Tibial artery (tissue), 4 donors: Measurements from ENCODE around the gene MIB2.
"Not testable (repeated sequence)": the region's sequence is repeated elsewhere in the genome, so short reads cannot be mapped to it uniquely, and the experiment has no call there.

Experiments used
- DNase-seq, 2 donors: peaks; one replicate each; pipeline ENCODE4 v3.0.0-alpha.2; 2019
- H3K27ac ChIP-seq, 2 donors: fragments of 200-600 bp; sonication (generic) in 1 of 2; 1 replicate in 1 of 2; 2 replicates in 1 of 2; pipeline ENCODE4 v1.5.1; 2018 to 2019; ENCODE audit warnings: mild to moderate bottlenecking in 1 of 2
- H3K27me3 ChIP-seq, 2 donors: fragments of 200-600 bp; sonication (generic) in 1 of 2; one replicate each; pipeline versions ENCODE4 v1.5.1 to v1.6.0; 2016 to 2019
- H3K36me3 ChIP-seq, 3 donors: fragments of 200-600 bp; sonication (generic) in 2 of 3; one replicate each; pipeline ENCODE4 v1.5.1; 2016 to 2019; ENCODE audit warnings: mild to moderate bottlenecking in 2 of 3
- H3K4me1 ChIP-seq, 4 donors: fragments of 200-600 bp; sonication (generic) in 2 of 4; 1 replicate in 3 of 4; 2 replicates in 1 of 4; pipeline ENCODE4 v1.5.1; 2016 to 2019
- H3K4me3 ChIP-seq, 2 donors: fragments of 200-600 bp; sonication (generic) in 1 of 2; 1 replicate in 1 of 2; 2 replicates in 1 of 2; pipeline ENCODE4 v1.5.1; 2018 to 2019; ENCODE audit warnings: mild to moderate bottlenecking in 2 of 2
- H3K9me3 ChIP-seq, 3 donors: fragments of 200-600 bp; sonication (generic) in 1 of 3; one replicate each; pipeline ENCODE4 v1.5.1; 2016 to 2019
- intact Hi-C: fragments of 100-400 bp; cut with DNase I; formaldehyde crosslinking; loops from one replicate; pipeline ENCODE4 v1.15.0; 2023; ENCODE audit warnings: low total_unique reads
- TF ChIP-seq, protein P1 (sequence below), 2 experiments: fragments of 200-600 bp in 1 of 2; fragments of 450-650 bp in 1 of 2; IDR thresholded peaks; one replicate each; pipeline ENCODE4 v1.5.1; 2017 to 2019; ENCODE audit warnings: antibody characterized with exemption in 2 of 2, mild to moderate bottlenecking in 1 of 2, moderate library complexity in 1 of 2

The MIB2 gene

DNA sequence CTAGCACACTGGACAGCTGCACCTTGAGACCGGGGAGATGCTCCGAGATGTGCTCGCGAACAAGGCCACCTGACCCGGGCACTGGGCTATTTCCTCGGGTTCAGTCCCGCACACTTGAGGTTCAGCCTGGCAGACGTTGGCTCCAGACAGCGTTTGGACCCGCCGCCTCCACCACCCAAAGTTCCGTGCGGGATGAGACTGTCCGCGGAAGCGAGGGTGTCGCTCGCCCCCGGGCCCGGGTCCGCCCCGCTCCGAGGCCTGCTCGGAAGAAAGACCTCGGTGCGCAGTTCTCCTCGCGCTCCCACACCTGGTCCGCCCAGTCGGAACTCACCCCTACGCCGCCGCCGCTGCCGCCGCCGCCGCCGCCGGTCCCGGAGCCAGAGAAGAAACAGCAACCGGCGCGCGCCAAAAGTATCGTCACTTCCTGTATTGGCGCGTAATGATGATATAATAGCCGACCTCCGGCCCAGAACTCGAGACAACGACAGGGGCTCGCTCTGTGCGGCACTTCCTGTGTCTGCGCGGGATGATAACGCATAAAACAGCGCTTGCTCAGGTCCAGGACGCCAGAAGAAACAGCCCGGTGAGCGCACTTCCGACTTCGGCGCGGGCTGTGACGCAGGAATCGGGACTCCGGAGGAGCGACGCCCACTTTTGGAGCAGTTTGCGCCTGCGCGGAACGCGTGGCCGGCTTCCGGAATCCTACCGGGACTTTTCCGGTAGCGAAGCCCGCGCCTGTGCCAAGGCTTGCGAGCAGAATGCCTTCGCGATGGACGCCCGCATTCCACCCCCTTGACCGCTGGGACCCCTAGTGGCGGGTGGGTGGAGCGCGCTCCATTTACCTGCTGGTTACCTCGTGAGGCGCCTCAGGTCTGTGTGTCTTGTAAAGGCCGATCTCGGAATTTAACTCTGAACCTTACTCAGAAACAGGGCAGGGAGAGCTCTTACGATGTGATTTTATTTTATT, 43.6 kb downstream of the MIB2 start, which contains the start of gene CDK11B:
Gene CDK11B (minus strand): TSS at position 422 of the 967 bp plus-strand sequence. CDS start 1,519 bp downstream, outside the sequence.
- Histone ChIP-seq H3K4me3 (peak within 1 kb of the TSS; percentile 61 to 62), H3K27ac (peak within 1 kb of the TSS; percentile 88 to 89), H3K36me3 (peaks cover 29 to 43% (median 32%) of the 10 kb centered on the region in 3 donors), H3K4me1 (peaks cover 0 to 20% (median 8%) of the 10 kb centered on the region in 4 donors)
- peak; percentile 86 to 97 for DNase-seq
- H3K9me3 ChIP-seq, H3K27me3 ChIP-seq: not testable (repeated sequence)
- intact Hi-C loops = loop anchor here (5.0 kb wide), 1 partner anchor 63 kb away; the partner anchor contains the start of gene CDK11A

- H3K9me3 ChIP-seq, DNase-seq, H3K4me1 ChIP-seq, H3K27me3 ChIP-seq, H3K4me3 ChIP-seq, intact Hi-C loops, H3K27ac ChIP-seq: not testable (repeated sequence)
- peaks cover 19 to 45% (median 22%) of the 10 kb centered on the region in 3 donors for H3K36me3 ChIP-seq
Observed at GRCh38 chr1:1662392-1662791, 47.1 kb downstream of the MIB2 start.

GRCh38 chr1:1662830-1663560, 47.7 kb downstream of the MIB2 start:
- H3K9me3 ChIP-seq, intact Hi-C loops, H3K27me3 ChIP-seq, H3K4me3 ChIP-seq, H3K27ac ChIP-seq, H3K4me1 ChIP-seq: not testable (repeated sequence)
- peaks cover 19 to 51% (median 24%) of the 10 kb centered on the region in 3 donors for H3K36me3 ChIP-seq
- DNase-seq = peak; percentile 25 to 26

DNA sequence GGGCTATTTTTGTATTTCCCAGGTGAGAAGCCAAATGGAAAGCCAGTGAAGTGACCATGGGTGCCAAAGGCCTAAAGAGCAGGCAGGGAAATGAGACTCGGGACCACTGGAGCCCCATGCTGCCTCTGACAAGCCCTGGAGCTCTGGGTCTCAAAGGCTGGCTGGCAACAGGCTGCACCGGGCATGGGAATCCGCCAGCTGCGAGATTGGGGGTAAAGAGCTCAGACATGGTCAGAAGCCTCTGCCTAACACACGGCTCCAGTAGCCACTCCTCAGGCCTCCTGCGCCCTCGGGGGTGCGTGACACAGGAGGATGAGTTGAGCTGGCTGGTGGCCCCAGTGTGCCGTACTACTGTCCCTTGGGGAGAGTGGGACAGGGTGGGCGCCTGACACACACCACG, 49.0 kb downstream of the MIB2 start:
- intact Hi-C loops, H3K4me3 ChIP-seq, DNase-seq, H3K4me1 ChIP-seq, H3K9me3 ChIP-seq, H3K27ac ChIP-seq, H3K27me3 ChIP-seq: not testable (repeated sequence)
- H3K36me3 ChIP-seq = peaks cover 27 to 63% (median 29%) of the 10 kb centered on the region in 3 donors

DNA sequence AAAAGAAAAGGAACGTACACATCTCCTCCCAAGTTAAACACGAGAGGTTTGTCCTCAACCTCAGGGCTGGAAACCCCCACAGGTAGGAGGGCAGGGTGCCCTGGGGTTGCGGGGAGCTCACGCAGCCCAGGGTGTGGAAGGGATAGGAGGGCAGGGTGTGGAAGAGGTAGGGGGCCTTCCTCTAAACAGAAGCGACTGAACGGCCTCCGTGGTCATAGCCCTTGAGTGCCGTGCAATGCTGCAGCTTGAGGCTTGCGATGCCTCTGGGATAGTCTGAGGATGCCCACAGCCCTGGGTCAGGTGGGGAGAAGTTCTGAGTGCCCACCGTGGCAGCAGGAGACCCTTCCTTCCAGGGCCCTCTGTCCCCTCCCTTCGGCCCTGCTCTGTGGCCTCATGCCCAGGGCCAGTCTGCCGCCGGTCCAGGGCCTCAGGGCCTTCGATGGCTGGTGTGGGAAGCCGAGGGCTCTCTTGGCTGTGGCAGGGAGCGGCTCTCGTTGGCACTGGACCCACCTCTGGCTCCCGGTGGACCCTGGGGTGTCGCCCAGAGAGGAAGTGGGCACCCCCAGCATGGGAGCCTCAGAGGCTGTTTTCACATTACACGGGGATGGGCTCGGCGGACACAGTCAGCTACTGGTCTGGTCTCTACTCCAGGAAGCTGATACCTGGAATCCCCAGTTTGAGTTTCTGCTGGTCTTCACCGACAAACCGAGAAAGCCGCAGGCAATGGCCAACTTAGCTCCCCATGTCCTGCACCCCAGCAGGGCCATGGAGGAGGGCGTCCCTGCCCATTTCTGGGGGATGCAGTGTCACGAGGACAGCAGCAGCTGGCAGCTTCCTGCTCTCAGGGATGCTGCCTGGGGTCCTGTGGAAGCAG, 49.9 kb downstream of the MIB2 start:
- TF ChIP-seq, protein P1, sequence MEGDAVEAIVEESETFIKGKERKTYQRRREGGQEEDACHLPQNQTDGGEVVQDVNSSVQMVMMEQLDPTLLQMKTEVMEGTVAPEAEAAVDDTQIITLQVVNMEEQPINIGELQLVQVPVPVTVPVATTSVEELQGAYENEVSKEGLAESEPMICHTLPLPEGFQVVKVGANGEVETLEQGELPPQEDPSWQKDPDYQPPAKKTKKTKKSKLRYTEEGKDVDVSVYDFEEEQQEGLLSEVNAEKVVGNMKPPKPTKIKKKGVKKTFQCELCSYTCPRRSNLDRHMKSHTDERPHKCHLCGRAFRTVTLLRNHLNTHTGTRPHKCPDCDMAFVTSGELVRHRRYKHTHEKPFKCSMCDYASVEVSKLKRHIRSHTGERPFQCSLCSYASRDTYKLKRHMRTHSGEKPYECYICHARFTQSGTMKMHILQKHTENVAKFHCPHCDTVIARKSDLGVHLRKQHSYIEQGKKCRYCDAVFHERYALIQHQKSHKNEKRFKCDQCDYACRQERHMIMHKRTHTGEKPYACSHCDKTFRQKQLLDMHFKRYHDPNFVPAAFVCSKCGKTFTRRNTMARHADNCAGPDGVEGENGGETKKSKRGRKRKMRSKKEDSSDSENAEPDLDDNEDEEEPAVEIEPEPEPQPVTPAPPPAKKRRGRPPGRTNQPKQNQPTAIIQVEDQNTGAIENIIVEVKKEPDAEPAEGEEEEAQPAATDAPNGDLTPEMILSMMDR (IDR thresholded peaks at IDR 0.05) = no peak
- peak in 1 of 2 donors; percentile 63 for DNase-seq
- Histone ChIP-seq H3K27me3 (no peaks in the 10 kb centered on the region), H3K9me3 (no peaks in the 10 kb centered on the region), H3K27ac (no peak overlapping the region), H3K36me3 (peaks cover 33 to 72% (median 38%) of the 10 kb centered on the region in 3 donors), H3K4me1 (no peaks in the 10 kb centered on the region), H3K4me3 (no peak overlapping the region)
- intact Hi-C loops = no loop called here

DNA sequence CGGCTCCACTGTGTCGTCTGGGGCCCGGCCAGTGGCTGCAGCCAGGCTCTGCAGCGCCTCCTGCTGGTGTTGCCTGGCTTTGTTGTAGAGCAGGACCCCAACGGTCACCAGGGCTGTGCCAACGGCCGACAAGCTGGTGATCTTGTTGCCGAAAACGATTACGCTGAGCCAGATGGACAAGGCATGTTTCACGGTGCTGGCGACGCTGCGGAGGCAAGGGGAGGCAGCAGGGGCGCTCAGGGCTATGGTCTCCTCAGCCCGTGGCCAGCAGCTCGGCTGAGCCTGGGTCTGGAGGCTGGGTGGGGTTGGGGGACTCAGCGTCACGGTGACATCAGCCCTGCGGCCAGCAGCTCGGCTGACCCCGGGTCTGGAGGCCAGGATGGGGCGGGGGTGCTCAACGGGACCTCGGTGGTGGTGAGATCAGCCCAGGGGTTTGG, 50.5 kb downstream of the MIB2 start:
- TF ChIP-seq, protein P1 (IDR thresholded peaks at IDR 0.05) = no peak
- no peak overlapping the region for H3K27ac ChIP-seq
- H3K4me3 ChIP-seq = no peak overlapping the region
- H3K36me3 ChIP-seq = peaks cover 36 to 79% (median 42%) of the 10 kb centered on the region in 3 donors
- H3K27me3 ChIP-seq = no peaks in the 10 kb centered on the region
- peak in 1 of 2 donors; percentile 54 for DNase-seq
- intact Hi-C loops = no loop called here
- no peaks in the 10 kb centered on the region for H3K4me1 ChIP-seq
- no peaks in the 10 kb centered on the region for H3K9me3 ChIP-seq

DNA sequence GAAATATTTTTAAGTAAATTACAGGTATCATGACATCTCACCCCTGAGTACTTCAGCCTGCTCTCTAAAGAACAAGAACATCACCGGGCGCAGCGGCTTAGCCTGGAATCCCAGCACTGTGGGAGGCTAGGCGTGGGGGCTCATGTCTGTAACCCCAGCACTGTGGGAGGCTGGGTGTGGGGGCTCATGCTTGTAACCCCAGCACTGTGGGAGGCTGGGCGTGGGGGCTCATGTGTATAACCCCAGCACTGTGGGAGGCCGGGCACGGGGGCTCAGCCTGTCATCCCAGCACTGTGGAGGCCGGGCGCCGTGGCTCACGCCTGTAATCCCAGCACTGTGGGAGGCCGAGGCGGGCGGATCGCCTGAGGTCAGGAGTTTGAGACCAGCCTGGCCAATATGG, 51.2 kb downstream of the MIB2 start:
- DNase-seq = peak in 1 of 2 donors; percentile 47
- H3K36me3 ChIP-seq = peaks cover 42 to 86% (median 49%) of the 10 kb centered on the region in 3 donors
- no peaks in the 10 kb centered on the region for H3K27me3 ChIP-seq
- H3K4me1 ChIP-seq = no peaks in the 10 kb centered on the region
- intact Hi-C loops = no loop called here
- TF ChIP-seq, protein P1 (IDR thresholded peaks at IDR 0.05) = no peak
- H3K27ac ChIP-seq = no peak overlapping the region
- no peak overlapping the region for H3K4me3 ChIP-seq
- H3K9me3 ChIP-seq = no peaks in the 10 kb centered on the region
